Calu3 (cell line): Measurements from ENCODE around the gene TDRD9. TPM values are rescaled to one million over a fixed set of nuclear protein-coding genes. Genes with fewer than 3 reads are reported as not detected.

Source experiments
- BruUV-seq: library from RNA; stranded (reverse); fragments of 400-500 nt; replicated peaks from 2 replicates; lab custom pipeline; 2021; lab: Mats Ljungman, UMichigan
- CTCF ChIA-PET: fragments of 300-600 bp; sonication (Branson Sonifier 250); formaldehyde crosslinking; loops from one replicate; lab custom pipeline; 2022; ENCODE audit warnings: antibody characterized with exemption; lab: Charles Lee
- DNase-seq: peaks from one replicate; pipeline ENCODE4 v3.0.0; 2022
- H3K27ac Mint-ChIP-seq: one replicate; pipeline ENCODE4 v1.8.0; 2022; ENCODE audit warnings: mixed read lengths; ENCODE audit not compliant: unreplicated experiment
- H3K27me3 Mint-ChIP-seq: one replicate; pipeline ENCODE4 v1.8.0; 2022; ENCODE audit warnings: mixed read lengths; ENCODE audit not compliant: unreplicated experiment
- H3K36me3 Mint-ChIP-seq: one replicate; pipeline ENCODE4 v1.8.0; 2022; ENCODE audit warnings: mild to moderate bottlenecking, moderate library complexity, mixed read lengths; ENCODE audit not compliant: insufficient read depth, unreplicated experiment
- H3K4me1 Mint-ChIP-seq: one replicate; pipeline ENCODE4 v1.8.0; 2022; ENCODE audit warnings: mild to moderate bottlenecking, low read depth, mixed read lengths; ENCODE audit not compliant: unreplicated experiment
- H3K4me3 Mint-ChIP-seq: one replicate; pipeline ENCODE4 v1.8.0; 2022; ENCODE audit warnings: mild to moderate bottlenecking, low read depth, moderate library complexity, mixed read lengths; ENCODE audit not compliant: unreplicated experiment
- H3K9me3 Mint-ChIP-seq: one replicate; pipeline ENCODE4 v1.8.0; 2022; ENCODE audit warnings: low read depth, mixed read lengths; ENCODE audit not compliant: unreplicated experiment
- CTCF ChIP-seq: fragments of 200-600 bp; IDR thresholded peaks from one replicate; pipeline ENCODE4 v1.8.0; 2022; ENCODE audit warnings: antibody characterized with exemption; ENCODE audit not compliant: unreplicated experiment
- intact Hi-C: fragments of 100-400 bp; cut with micrococcal nuclease; formaldehyde crosslinking; loops from one replicate; pipeline ENCODE4 v1.10.0; 2022; ENCODE audit not compliant: unreplicated experiment
- total RNA-seq: library from RNA; stranded (reverse); gene quantifications from 2 replicates; pipeline ENCODE4 v1.2.3, GENCODE V29; 2022

TDRD9 gene
- total RNA-seq, 1 experiment from 2014 or later, result not detected

- Mint-ChIP-seq H3K27me3 (peaks cover 20% of the 10 kb centered on the region), H3K36me3 (no peaks in the 10 kb centered on the region), H3K4me1 (peaks cover 8% of the 10 kb centered on the region), H3K27ac (no peak overlapping the region), H3K9me3 (no peaks in the 10 kb centered on the region), H3K4me3 (no peak overlapping the region)
- no peak for DNase-seq
- CTCF ChIA-PET, result no interaction called here
- no TSS peak for BruUV-seq
- intact Hi-C loops, result no loop called here
- TF ChIP-seq CTCF, result no peak
These were observed 172.2 kb downstream of the TDRD9 start for GRCh38 chr14:104100171-104101085.

- Mint-ChIP-seq H3K4me3 (no peak overlapping the region), H3K4me1 (peaks cover 8% of the 10 kb centered on the region), H3K27ac (no peak overlapping the region), H3K9me3 (no peaks in the 10 kb centered on the region), H3K27me3 (peaks cover 13% of the 10 kb centered on the region), H3K36me3 (no peaks in the 10 kb centered on the region)
- intact Hi-C loops, result no loop called here
- no peak for TF ChIP-seq CTCF
- CTCF ChIA-PET, result no interaction called here
- no peak for DNase-seq
- BruUV-seq, result no TSS peak
These were observed 172.9 kb downstream of the TDRD9 start for GRCh38 chr14:104101086-104101621.

- CTCF ChIA-PET, result no interaction called here
- Mint-ChIP-seq H3K27me3 (peaks cover 9% of the 10 kb centered on the region), H3K4me3 (no peak overlapping the region), H3K9me3 (no peaks in the 10 kb centered on the region), H3K4me1 (peaks cover 8% of the 10 kb centered on the region), H3K27ac (no peak overlapping the region), H3K36me3 (no peaks in the 10 kb centered on the region)
- BruUV-seq, result no TSS peak
- no peak for DNase-seq
- no peak for TF ChIP-seq CTCF
- intact Hi-C loops, result no loop called here
These were observed 173.5 kb downstream of the TDRD9 start for GRCh38 chr14:104101651-104102281.

Other genes starting within 250 kb of the TDRD9 start
- gene XRCC3, start 213.0 kb upstream of the TDRD9 start, total RNA-seq, result 48.6 and 52.9 TPM in 2 replicates
- gene ZFYVE21, start 212.6 kb upstream of the TDRD9 start, total RNA-seq, result 45.7 and 48.8 TPM in 2 replicates
- gene PPP1R13B, start 80.9 kb upstream of the TDRD9 start, total RNA-seq, result 23.2 and 27.7 TPM in 2 replicates
- not detected in 2 replicates for gene RD3L, start 14.1 kb downstream of the TDRD9 start, total RNA-seq
- gene ASPG, start 157.2 kb downstream of the TDRD9 start, total RNA-seq, result not detected in 2 replicates
- gene KIF26A, start 210.1 kb downstream of the TDRD9 start, total RNA-seq, result 0.07 TPM in 2 replicates